WTC11 (cell line): ENCODE results near the gene RGS17. TPM values are rescaled to one million over a fixed set of nuclear protein-coding genes. Genes with fewer than 3 reads are reported as not detected.

Experiments used
- ATAC-seq: fragments of 200-7000 bp; cut with Tn5 transposase; 2 replicates; pipeline ENCODE4 v1.10.0; 2021; ENCODE audit warnings: mild to moderate bottlenecking, moderate library complexity
- CTCF ChIA-PET: fragments of 300-600 bp; sonication (Branson Sonifier 250); formaldehyde crosslinking; loops from one replicate; lab custom pipeline; 2021; ENCODE audit warnings: antibody characterized with exemption; lab: Charles Lee
- POLR2A ChIA-PET: fragments of 350-600 bp; sonication (Branson Sonifier 250); formaldehyde crosslinking; loops from one replicate; lab custom pipeline; 2021; ENCODE audit warnings: antibody characterized with exemption; lab: Charles Lee
- DNase-seq: peaks from one replicate; pipeline ENCODE4 v3.0.0; 2021; ENCODE audit warnings: low spot score
- H3K27ac Mint-ChIP-seq: 2 replicates; pipeline ENCODE4 v1.8.0; 2021; ENCODE audit warnings: mixed read lengths
- H3K27me3 Mint-ChIP-seq: 2 replicates; pipeline ENCODE4 v1.8.0; 2021; ENCODE audit warnings: low read depth, mild to moderate bottlenecking, moderate library complexity, mixed read lengths
- H3K36me3 Mint-ChIP-seq: 2 replicates; pipeline ENCODE4 v1.8.0; 2021; ENCODE audit warnings: mixed read lengths
- H3K4me1 Mint-ChIP-seq: 2 replicates; pipeline ENCODE4 v1.8.0; 2022; ENCODE audit warnings: mixed read lengths
- H3K4me3 Mint-ChIP-seq: 2 replicates; pipeline ENCODE4 v1.8.0; 2021; ENCODE audit warnings: mild to moderate bottlenecking, moderate library complexity, mixed read lengths
- H3K9me3 Mint-ChIP-seq: 2 replicates; pipeline ENCODE4 v1.8.0; 2021; ENCODE audit warnings: mixed read lengths
- CREB1 ChIP-seq: sonication (generic); formaldehyde crosslinking; IDR thresholded peaks from 2 replicates; pipeline ENCODE4 v1.8.0; 2023; ENCODE audit warnings: mild to moderate bottlenecking, missing genetic modification reagents
- MXD4 ChIP-seq: fragments of 250-450 bp; sonication (Bioruptor Pico); IDR thresholded peaks from 2 replicates; pipeline ENCODE4 v1.8.0; 2021; ENCODE audit warnings: mild to moderate bottlenecking, moderate library complexity, borderline replicate concordance
- MYBL2 ChIP-seq: sonication (generic); formaldehyde crosslinking; IDR thresholded peaks from 2 replicates; pipeline ENCODE4 v1.8.1; 2023; ENCODE audit warnings: mild to moderate bottlenecking, moderate library complexity, missing genetic modification reagents
- NFE2L1 ChIP-seq: sonication (generic); formaldehyde crosslinking; IDR thresholded peaks from 2 replicates; pipeline ENCODE4 v1.8.1; 2023; ENCODE audit warnings: missing genetic modification reagents
- OVOL2 ChIP-seq: fragments of 250-450 bp; sonication (Bioruptor Pico); IDR thresholded peaks from 2 replicates; pipeline ENCODE4 v1.9.0; 2021; ENCODE audit warnings: mild to moderate bottlenecking, borderline replicate concordance
- RELA ChIP-seq: sonication (generic); formaldehyde crosslinking; IDR thresholded peaks from 2 replicates; pipeline ENCODE4 v1.8.1; 2022; ENCODE audit warnings: missing genetic modification reagents, mild to moderate bottlenecking, borderline replicate concordance
- TP53 ChIP-seq: sonication (generic); formaldehyde crosslinking; IDR thresholded peaks from 2 replicates; pipeline ENCODE4 v1.8.1; 2023; ENCODE audit warnings: mild to moderate bottlenecking, missing genetic modification reagents
- ZNF219 ChIP-seq: sonication (generic); formaldehyde crosslinking; IDR thresholded peaks from 2 replicates; pipeline ENCODE4 v1.8.0; 2023; ENCODE audit warnings: missing genetic modification reagents, mild to moderate bottlenecking, borderline replicate concordance
- total RNA-seq: library from RNA; stranded (reverse); gene quantifications from 3 replicates; pipeline ENCODE4 v1.2.3, GENCODE V29; 2021
- TF ChIP-seq, protein P1 (sequence below): sonication (generic); formaldehyde crosslinking; IDR thresholded peaks from 2 replicates; pipeline ENCODE4 v1.8.1; 2022; ENCODE audit warnings: mild to moderate bottlenecking, missing genetic modification reagents, moderate library complexity, borderline replicate concordance
- TF ChIP-seq, protein P2 (sequence below): sonication (generic); formaldehyde crosslinking; IDR thresholded peaks from 2 replicates; pipeline ENCODE4 v1.8.1; 2022; ENCODE audit warnings: mild to moderate bottlenecking, moderate library complexity, missing genetic modification reagents
- TF ChIP-seq, protein P3 (sequence below): sonication (generic); formaldehyde crosslinking; IDR thresholded peaks from 2 replicates; pipeline ENCODE4 v1.8.1; 2023; ENCODE audit warnings: mild to moderate bottlenecking, missing genetic modification reagents
- TF ChIP-seq, protein P4 (sequence below): fragments of 250-450 bp; sonication (Bioruptor Pico); IDR thresholded peaks from 2 replicates; pipeline ENCODE4 v1.8.0; 2021; ENCODE audit warnings: mild to moderate bottlenecking
- TF ChIP-seq, protein P5 (sequence below): sonication (generic); formaldehyde crosslinking; IDR thresholded peaks from 2 replicates; pipeline ENCODE4 v1.8.0; 2023; ENCODE audit warnings: missing genetic modification reagents, mild to moderate bottlenecking, borderline replicate concordance
- TF ChIP-seq, protein P6 (sequence below): sonication (generic); formaldehyde crosslinking; IDR thresholded peaks from 2 replicates; pipeline ENCODE4 v1.8.0; 2023; ENCODE audit warnings: missing genetic modification reagents
- TF ChIP-seq, protein P7 (sequence below): sonication (generic); formaldehyde crosslinking; IDR thresholded peaks from 2 replicates; pipeline ENCODE4 v1.8.0; 2023; ENCODE audit warnings: mild to moderate bottlenecking, missing genetic modification reagents
- TF ChIP-seq, protein P8 (sequence below): sonication (generic); formaldehyde crosslinking; IDR thresholded peaks from 2 replicates; pipeline ENCODE4 v1.8.1; 2022; ENCODE audit warnings: low read depth, mild to moderate bottlenecking, moderate library complexity, missing genetic modification reagents, borderline replicate concordance

RGS17 gene
- total RNA-seq, 1 experiment from 2014 or later = 9.3 TPM

DNA sequence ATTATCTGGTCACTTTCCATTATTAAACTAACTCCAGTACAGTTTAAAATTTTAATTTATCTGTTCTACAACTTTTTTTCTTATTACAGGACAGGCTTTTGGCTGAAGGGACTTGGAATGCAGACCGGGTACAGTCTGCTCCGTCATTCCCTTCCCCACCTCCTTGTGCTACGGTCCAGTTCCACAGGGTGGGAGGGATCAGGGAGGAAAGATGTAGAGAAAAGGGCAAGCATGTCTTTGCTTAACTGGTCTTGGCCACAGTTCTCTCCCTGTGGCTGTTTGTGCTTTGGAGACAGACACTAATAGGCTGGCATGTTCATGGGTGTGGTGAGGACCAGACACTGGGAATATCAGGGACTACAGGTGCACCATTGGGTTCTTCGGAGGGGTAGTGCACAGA is 12.1 kb upstream of the RGS17 start:
- Mint-ChIP-seq H3K27ac (no peak overlapping the region), H3K36me3 (no peaks in the 10 kb centered on the region), H3K9me3 (no peaks in the 10 kb centered on the region), H3K4me3 (no peak overlapping the region), H3K4me1 (0 out of 2 replicates have a peak, but pooled peaks cover 3% of the 10 kb centered on the region), H3K27me3 (no peaks in the 10 kb centered on the region)
- ChIA-PET POLR2A (no interaction called here), CTCF (interaction anchor here (1.1 kb wide), 1 partner anchor 11 kb away, joined by 3 read pairs; no protein-coding TSS in a partner anchor)
- no peak for DNase-seq
- ATAC-seq = no peak
- TF ChIP-seq OVOL2 (CRISPR knock-in tag) (no peak), MXD4 (CRISPR knock-in tag) (no peak), ZNF219 (CRISPR knock-in tag) (no peak), TP53 (no peak), CREB1 (CRISPR knock-in tag) (no peak), RELA (CRISPR knock-in tag) (no peak), NFE2L1 (no peak), MYBL2 (CRISPR knock-in tag) (no peak)
- TF ChIP-seq, protein P1, sequence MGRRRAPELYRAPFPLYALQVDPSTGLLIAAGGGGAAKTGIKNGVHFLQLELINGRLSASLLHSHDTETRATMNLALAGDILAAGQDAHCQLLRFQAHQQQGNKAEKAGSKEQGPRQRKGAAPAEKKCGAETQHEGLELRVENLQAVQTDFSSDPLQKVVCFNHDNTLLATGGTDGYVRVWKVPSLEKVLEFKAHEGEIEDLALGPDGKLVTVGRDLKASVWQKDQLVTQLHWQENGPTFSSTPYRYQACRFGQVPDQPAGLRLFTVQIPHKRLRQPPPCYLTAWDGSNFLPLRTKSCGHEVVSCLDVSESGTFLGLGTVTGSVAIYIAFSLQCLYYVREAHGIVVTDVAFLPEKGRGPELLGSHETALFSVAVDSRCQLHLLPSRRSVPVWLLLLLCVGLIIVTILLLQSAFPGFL = no peak
- TF ChIP-seq, protein P2, sequence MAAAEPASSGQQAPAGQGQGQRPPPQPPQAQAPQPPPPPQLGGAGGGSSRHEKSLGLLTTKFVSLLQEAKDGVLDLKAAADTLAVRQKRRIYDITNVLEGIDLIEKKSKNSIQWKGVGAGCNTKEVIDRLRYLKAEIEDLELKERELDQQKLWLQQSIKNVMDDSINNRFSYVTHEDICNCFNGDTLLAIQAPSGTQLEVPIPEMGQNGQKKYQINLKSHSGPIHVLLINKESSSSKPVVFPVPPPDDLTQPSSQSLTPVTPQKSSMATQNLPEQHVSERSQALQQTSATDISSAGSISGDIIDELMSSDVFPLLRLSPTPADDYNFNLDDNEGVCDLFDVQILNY = no peak
- TF ChIP-seq, protein P3, sequence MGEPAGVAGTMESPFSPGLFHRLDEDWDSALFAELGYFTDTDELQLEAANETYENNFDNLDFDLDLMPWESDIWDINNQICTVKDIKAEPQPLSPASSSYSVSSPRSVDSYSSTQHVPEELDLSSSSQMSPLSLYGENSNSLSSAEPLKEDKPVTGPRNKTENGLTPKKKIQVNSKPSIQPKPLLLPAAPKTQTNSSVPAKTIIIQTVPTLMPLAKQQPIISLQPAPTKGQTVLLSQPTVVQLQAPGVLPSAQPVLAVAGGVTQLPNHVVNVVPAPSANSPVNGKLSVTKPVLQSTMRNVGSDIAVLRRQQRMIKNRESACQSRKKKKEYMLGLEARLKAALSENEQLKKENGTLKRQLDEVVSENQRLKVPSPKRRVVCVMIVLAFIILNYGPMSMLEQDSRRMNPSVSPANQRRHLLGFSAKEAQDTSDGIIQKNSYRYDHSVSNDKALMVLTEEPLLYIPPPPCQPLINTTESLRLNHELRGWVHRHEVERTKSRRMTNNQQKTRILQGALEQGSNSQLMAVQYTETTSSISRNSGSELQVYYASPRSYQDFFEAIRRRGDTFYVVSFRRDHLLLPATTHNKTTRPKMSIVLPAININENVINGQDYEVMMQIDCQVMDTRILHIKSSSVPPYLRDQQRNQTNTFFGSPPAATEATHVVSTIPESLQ = no peak
- TF ChIP-seq, protein P4, sequence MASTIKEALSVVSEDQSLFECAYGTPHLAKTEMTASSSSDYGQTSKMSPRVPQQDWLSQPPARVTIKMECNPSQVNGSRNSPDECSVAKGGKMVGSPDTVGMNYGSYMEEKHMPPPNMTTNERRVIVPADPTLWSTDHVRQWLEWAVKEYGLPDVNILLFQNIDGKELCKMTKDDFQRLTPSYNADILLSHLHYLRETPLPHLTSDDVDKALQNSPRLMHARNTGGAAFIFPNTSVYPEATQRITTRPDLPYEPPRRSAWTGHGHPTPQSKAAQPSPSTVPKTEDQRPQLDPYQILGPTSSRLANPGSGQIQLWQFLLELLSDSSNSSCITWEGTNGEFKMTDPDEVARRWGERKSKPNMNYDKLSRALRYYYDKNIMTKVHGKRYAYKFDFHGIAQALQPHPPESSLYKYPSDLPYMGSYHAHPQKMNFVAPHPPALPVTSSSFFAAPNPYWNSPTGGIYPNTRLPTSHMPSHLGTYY (CRISPR knock-in tag) = no peak
- TF ChIP-seq, protein P5, sequence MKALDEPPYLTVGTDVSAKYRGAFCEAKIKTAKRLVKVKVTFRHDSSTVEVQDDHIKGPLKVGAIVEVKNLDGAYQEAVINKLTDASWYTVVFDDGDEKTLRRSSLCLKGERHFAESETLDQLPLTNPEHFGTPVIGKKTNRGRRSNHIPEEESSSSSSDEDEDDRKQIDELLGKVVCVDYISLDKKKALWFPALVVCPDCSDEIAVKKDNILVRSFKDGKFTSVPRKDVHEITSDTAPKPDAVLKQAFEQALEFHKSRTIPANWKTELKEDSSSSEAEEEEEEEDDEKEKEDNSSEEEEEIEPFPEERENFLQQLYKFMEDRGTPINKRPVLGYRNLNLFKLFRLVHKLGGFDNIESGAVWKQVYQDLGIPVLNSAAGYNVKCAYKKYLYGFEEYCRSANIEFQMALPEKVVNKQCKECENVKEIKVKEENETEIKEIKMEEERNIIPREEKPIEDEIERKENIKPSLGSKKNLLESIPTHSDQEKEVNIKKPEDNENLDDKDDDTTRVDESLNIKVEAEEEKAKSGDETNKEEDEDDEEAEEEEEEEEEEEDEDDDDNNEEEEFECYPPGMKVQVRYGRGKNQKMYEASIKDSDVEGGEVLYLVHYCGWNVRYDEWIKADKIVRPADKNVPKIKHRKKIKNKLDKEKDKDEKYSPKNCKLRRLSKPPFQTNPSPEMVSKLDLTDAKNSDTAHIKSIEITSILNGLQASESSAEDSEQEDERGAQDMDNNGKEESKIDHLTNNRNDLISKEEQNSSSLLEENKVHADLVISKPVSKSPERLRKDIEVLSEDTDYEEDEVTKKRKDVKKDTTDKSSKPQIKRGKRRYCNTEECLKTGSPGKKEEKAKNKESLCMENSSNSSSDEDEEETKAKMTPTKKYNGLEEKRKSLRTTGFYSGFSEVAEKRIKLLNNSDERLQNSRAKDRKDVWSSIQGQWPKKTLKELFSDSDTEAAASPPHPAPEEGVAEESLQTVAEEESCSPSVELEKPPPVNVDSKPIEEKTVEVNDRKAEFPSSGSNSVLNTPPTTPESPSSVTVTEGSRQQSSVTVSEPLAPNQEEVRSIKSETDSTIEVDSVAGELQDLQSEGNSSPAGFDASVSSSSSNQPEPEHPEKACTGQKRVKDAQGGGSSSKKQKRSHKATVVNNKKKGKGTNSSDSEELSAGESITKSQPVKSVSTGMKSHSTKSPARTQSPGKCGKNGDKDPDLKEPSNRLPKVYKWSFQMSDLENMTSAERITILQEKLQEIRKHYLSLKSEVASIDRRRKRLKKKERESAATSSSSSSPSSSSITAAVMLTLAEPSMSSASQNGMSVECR = no peak
- TF ChIP-seq, protein P6, sequence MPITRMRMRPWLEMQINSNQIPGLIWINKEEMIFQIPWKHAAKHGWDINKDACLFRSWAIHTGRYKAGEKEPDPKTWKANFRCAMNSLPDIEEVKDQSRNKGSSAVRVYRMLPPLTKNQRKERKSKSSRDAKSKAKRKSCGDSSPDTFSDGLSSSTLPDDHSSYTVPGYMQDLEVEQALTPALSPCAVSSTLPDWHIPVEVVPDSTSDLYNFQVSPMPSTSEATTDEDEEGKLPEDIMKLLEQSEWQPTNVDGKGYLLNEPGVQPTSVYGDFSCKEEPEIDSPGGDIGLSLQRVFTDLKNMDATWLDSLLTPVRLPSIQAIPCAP = no peak
- TF ChIP-seq, protein P7, sequence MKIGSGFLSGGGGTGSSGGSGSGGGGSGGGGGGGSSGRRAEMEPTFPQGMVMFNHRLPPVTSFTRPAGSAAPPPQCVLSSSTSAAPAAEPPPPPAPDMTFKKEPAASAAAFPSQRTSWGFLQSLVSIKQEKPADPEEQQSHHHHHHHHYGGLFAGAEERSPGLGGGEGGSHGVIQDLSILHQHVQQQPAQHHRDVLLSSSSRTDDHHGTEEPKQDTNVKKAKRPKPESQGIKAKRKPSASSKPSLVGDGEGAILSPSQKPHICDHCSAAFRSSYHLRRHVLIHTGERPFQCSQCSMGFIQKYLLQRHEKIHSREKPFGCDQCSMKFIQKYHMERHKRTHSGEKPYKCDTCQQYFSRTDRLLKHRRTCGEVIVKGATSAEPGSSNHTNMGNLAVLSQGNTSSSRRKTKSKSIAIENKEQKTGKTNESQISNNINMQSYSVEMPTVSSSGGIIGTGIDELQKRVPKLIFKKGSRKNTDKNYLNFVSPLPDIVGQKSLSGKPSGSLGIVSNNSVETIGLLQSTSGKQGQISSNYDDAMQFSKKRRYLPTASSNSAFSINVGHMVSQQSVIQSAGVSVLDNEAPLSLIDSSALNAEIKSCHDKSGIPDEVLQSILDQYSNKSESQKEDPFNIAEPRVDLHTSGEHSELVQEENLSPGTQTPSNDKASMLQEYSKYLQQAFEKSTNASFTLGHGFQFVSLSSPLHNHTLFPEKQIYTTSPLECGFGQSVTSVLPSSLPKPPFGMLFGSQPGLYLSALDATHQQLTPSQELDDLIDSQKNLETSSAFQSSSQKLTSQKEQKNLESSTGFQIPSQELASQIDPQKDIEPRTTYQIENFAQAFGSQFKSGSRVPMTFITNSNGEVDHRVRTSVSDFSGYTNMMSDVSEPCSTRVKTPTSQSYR = no peak
- TF ChIP-seq, protein P8, sequence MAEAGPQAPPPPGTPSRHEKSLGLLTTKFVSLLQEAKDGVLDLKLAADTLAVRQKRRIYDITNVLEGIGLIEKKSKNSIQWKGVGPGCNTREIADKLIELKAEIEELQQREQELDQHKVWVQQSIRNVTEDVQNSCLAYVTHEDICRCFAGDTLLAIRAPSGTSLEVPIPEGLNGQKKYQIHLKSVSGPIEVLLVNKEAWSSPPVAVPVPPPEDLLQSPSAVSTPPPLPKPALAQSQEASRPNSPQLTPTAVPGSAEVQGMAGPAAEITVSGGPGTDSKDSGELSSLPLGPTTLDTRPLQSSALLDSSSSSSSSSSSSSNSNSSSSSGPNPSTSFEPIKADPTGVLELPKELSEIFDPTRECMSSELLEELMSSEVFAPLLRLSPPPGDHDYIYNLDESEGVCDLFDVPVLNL (CRISPR knock-in tag) = no peak
